GM15510 (cell line): ENCODE results near the gene CNPY2.

Experiments used
- POLR2A ChIP-seq: IDR thresholded peaks from 3 replicates; pipeline ENCODE4 v1.6.1; 2011; ENCODE audit warnings: borderline replicate concordance; ENCODE audit not compliant: insufficient read length; ENCODE audit errors: extremely low read depth

CNPY2 gene

DNA sequence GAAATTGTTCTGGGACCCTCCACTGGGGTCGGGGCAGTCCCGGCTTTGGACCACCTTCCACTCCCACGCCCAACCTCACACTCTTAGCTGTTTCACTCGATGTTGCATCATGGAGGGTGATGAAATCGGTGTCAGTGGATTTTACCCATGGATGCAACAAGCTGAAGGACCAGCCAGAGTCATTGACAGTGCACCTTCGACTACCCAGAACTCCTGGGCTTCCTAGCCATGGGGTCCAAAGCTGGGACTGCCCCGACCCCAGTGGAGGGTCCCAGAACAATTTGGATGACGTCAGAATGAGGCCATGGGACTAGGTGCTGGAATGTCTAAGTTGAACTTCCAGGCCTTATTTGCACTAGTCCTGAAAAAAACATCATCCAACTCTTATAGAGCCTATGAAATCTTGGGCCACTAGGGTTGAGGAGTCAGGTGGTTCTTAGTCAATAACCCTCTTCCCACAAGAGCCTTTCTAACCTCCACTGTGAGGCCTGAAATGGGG, 22.0 kb upstream of the CNPY2 start:
- TF ChIP-seq POLR2A: no peak

DNA sequence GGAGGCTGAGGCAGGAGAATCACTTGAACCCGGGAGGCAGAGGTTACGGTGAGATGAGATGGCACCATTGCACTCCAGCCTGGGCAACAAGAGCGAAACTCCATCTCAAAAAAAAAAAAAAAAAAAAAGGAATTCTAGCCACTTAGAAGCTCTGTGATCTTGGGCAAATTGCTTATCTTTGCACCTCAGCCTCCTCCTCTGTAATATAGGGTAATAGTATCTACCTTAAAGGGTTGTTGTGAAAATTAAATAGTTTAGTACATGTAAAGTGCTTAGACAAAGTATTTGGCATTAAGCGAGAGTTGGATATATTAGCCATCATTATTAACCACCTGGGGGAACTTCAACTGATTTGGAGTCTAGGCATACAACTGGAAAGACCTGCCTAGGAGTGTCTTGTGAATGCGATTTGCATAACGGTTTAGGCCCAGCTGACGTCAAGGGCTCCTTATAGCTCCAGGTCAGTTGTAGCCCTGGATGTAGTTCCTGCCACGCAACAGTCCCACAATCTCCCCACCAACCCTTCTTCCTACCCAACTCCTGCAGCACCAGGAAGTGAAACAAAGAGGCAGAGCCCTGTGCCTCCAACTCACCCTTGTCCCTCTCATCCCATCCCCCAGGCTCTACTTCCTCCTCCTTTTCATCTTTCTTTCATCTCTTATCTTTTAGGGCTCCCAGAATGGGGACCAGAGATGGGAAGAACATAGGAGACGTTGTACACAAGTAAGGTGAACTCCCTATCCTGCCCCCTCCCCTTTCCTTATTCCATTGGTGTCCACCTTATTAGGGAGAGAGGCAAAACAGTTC, 20.8 kb upstream of the CNPY2 start:
- no peak for TF ChIP-seq POLR2A

GRCh38 chr12:56334490-56334793, 18.7 kb upstream of the CNPY2 start:
- TF ChIP-seq POLR2A: no peak

- peak; percentile 75 for TF ChIP-seq POLR2A
These were observed 18.1 kb upstream of the CNPY2 start, which contains the start of gene PAN2 for GRCh38 chr12:56333679-56334489. Gene PAN2 (minus strand): TSS chr12:56334000. CDS start chr12:56333094, 906 bp downstream.

GRCh38 chr12:56333197-56333678, 17.4 kb upstream of the CNPY2 start:
- TF ChIP-seq POLR2A: no peak

- no peak for TF ChIP-seq POLR2A
These were observed 16.9 kb upstream of the CNPY2 start for GRCh38 chr12:56332512-56333196.

- TF ChIP-seq POLR2A: no peak
These were observed 15.2 kb upstream of the CNPY2 start for GRCh38 chr12:56330936-56331490.

DNA sequence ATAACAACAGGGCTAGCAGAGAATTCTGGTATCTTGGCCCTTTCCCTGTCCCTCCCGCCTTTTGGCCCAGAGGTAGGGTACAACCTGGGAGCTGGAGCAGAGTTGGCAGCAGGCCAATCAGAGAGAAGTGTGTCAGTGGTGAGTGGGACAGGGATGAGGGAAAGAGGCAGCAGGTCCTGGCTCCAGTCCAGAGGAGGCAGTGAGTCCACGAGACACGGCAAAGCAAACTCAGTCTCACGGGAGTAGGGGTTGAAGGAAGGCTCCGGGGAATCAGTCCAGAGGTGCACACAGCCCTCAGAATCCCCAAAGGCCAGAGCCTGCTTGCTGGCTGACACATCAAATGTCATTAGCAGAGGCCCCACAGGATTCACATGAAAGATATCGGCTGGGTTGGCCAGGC, 10.7 kb upstream of the CNPY2 start:
- no peak for TF ChIP-seq POLR2A

DNA sequence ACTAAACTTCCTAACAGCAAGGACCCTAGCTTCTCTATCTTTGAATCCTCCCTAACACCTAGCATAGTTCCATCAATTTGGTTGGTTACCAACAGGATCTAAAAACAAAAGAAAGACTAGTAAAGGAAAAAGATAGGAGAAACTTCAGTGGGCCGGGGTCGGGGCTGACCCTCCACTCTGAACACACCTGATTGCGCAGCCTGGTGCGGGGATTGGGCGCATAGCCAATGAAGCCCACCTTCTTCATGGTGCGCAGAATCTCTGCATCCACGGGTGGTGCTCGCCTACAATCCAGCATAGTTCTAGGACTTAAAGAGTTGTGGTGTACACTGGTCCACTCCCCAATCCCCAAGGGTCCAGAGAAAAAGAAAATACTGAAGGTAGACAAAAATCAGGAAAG, 10.3 kb upstream of the CNPY2 start:
- TF ChIP-seq POLR2A: no peak

- TF ChIP-seq POLR2A: no peak
These were observed 8.4 kb upstream of the CNPY2 start for GRCh38 chr12:56324206-56324605.

GRCh38 chr12:56321027-56321426, 5.2 kb upstream of the CNPY2 start:
- TF ChIP-seq POLR2A: no peak

GRCh38 chr12:56317675-56318074, 1.9 kb upstream of the CNPY2 start:
- TF ChIP-seq POLR2A: no peak

DNA sequence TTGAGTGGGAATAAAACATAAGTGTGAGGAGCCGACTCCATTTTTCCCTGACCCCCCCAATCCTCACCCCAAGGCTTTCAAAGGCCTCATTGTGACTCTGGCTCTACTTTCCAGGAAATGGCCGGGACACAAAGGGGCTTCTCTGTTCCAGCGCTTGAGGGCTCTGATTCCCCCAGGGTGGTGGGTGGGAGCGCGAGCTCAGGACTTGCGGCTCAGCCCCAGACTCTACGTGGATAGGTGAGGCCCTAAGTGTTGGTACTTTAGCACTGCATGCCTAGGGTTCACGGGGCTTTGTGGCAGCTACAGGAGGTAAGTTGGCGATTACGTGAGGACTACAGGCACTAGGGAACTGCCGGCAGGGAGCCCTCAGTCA, 553 bp downstream of the CNPY2 start:
- no peak for TF ChIP-seq POLR2A

GRCh38 chr12:56311003-56311402, 4.8 kb downstream of the CNPY2 start:
- TF ChIP-seq POLR2A: no peak

GRCh38 chr12:56308714-56309113, 7.1 kb downstream of the CNPY2 start:
- TF ChIP-seq POLR2A: no peak
